AG20443 (cell line): ENCODE data around the gene PRR7.

Experiments
- DNase-seq: peaks from one replicate; pipeline ENCODE4 v3.0.0; 2012; ENCODE audit warnings: low spot score, mixed read lengths

PRR7 gene

DNA sequence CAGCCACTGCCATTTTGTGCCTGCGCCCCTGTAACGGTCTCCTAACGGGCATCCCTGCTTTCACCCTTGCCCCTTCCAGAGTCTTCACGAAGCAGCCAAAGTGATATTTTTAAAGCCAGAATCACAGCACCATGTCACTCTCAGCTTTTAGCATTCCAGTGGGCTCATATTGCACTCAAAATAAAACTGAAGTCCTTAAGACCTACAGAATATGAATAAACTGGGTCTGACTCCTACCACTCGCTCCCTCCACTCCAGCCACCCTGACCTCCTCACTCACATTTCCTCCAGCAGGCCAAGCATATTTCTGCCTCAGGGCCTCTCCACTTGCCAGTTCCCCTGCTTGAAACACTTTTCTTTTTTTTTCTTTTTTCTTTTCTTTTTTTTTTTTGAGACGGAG lies 53.2 kb downstream of the PRR7 start:
- no peak for DNase-seq

DNA sequence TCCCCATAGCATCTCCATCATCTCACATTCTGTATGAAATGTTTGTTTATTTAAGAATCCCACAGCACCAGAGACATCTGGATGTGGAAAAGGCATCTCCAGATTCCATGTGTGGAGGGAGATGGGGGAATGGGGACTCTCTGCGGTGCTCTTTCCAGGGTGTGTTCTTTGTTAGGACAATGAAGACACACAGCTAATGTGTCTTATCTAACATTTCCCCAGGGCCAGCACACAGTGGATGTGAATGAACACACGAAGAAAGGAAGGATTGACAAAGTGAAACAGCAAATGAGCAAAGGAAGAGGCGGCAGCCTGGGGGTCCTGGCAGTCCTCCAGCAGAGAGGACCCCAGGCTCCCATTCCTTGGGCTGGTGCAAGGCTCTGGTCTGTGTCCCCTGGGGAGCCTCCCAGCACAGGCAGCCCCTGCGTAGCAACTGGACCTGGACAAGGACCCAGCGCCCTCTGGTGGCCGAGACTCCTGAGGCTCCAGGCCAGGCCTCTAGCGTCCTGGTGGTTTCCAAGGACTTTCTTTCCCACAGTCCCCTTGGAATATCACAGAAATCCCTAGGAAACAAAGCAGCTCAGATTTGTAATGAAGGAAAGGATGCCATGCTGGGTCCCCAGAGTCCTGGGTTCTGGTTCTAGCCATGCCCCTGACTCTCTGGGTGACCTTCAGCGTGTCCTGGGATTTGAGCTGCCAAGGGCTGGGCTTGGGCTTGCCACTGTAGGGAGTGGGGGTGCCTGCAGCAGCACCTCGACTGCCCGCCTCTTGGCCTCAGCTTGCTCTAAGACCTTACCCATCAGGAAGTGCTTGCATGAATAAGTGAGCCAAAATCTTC lies 54.3 kb downstream of the PRR7 start:
- DNase-seq, result peak; percentile 88

DNA sequence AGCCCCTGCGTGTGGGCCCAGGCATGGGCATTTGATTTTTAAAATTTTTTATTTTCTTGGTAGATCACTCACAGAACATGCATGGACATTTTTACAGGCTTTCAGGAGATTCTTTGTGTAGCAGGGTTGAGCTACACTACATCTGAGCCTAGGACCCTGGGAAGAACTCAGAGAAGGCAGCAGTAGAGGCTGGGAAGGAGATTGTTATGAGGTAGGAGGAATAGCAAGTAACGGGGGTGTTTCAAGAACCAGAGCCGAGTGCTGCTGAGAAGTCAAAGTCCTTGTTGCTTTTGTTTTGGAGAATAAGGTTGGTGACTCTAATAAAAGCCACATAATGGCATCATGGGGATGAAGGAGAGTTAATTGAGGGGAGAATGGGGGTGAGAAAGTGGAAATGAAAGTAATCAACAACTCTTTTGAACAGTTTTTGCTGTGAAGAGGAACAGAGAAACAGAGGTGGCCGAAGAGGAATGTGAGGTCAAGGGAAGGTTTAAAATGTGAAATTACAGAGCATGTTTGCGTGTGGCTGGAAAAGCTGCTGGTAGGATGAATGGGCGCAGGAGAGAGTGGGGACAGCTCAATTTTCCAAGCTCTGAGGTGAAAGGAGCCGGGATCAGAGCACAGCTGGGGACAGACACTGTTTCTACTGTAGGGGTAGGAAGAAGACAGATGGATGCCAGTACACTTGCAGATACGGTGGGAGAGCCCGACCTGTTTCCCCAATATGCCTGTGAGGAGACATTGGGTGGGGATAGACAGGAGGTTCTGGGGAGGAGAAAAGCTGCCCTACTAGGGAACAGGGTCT lies 55.5 kb downstream of the PRR7 start:
- DNase-seq, result no peak

DNA sequence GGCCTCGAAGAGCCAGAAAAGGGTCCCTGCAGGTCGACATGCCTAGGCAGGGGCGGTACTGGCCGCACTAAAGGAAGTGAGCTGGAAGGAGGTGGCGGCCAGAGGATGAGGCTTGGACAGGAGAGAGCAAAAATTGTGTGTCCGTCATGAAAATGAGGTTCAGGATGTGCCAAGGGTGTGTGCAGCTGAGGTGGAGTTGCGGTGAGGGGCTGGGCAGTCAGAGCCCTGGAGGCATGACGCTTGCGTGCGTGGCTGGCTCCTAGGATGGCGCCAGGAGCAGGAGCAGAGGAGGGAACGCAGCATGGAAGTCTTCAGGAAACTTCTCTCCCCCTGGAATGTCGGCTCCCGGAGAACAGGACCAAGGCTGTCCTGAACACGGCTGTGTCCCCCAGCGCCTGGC lies 56.3 kb downstream of the PRR7 start:
- DNase-seq, result no peak

DNA sequence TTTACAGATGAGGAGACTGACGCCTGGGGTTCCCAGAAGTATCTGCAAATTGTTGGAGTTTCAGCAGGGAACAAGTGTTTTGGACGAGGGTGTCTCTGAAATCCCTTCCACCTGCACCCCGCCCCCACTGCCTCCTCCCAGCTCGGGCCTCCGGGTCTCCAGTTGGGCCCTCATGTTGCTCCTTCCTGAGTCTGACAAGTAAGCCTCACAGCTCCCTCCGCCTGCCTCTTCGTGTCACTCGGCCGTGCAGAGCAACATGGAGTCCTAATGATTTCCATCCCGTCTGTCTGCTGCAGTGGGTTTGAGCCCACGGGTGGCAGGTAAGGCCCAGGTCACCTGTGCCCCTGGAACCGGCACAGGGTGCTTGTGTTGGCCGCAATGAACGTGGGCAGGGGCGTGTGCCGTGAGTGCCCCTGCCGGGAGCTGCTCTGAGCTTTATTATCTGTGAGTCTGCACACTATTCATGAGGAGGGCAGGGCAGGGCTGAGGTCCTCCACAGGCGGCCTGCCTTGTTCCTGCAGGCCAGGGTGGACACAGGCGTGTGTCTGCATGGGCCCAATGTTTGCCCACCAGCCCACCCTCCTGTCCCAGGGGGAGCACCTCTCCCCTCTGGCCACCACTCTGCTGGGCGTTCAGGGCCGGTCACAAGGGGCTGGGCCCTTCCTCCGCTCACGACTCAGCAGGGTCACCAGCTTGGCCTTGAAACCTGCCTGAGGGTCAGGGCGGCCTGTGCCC lies 56.9 kb downstream of the PRR7 start:
- no peak for DNase-seq

DNA sequence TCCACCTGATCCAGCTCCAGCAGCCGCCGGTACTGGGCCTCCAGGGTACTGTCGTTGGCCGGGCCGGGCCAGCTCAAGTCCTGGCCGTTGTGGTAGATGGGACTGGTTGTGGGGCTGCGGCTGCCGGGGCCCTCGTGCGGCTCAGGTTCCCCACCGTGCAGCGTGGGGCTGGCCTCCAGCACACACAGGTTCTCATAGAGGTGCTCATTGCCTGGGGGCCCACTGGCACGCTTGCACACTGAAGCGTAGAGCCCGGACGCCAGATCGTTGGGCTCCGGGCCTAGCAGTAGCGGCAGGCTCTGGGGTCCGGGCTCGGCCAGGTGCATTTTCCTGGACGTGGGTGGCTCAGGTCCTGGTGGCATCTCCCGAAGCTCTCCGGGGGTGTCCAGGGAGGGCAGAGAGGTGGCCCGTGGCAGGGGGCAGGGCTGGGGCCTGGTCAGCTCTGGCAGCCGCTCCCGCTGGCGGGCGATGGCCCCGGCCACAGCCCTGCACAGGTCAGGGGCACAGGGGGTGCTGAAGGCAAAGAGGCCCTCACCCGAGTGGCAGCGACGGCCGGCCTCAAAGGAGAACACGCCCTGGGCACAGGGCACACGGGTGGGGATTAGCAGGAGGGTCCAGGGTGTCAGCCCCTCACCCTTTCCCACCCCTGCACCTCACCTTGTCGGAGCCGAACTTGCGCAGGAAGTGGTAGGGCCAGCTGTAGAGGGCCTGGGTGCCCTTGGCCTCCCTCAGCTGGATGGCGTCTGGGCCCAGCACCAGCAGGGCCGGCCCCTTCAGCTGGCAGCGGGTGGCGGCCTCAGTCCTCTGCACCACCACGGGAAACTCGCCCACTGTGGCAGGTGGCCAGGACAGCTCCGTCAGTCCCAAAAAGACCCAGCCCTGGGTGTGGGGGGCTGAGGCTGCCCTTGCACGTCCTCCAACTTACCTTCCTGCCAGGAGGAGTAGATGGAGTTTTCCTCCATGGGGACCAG lies 57.8 kb downstream of the PRR7 start:
- DNase-seq, result no peak

DNA sequence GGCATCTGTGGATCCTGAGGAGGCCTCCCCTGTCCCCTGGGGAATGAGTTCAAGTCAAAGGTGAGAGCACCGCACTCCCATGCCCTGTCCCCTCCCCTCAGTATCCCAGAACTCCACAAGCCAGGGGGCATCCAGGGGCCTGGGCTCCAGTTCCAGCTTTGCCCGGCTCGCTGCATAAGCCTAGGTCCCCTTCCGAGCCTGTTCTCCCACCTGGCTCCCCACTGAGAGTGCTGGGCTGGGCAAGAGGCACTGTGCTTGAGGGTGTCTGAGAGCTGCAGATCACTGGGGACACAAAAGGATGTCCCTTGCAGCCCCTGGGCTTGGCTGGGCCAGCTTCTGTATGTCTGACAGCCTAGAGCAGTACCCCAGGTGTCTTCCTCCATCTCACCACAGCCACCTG lies 58.5 kb downstream of the PRR7 start:
- no peak for DNase-seq
